Sigmoid colon (tissue), 4 donors: ENCODE data around the gene NIP7.

Experiments
- EP300 ChIP-seq, 4 donors: sonication (generic); formaldehyde crosslinking; IDR thresholded peaks; one replicate each; pipeline ENCODE4 v1.6.1; 2017; ENCODE audit warnings: antibody characterized with exemption in 4 of 4
- POLR2A ChIP-seq, 2 donors: fragments of 450-650 bp; IDR thresholded peaks; one replicate each; pipeline ENCODE4 v1.6.1; 2016; ENCODE audit warnings: antibody characterized with exemption in 2 of 2, mild to moderate bottlenecking in 2 of 2, moderate library complexity in 2 of 2
- POLR2AphosphoS5 ChIP-seq, 4 donors: sonication (generic); formaldehyde crosslinking; IDR thresholded peaks; one replicate each; pipeline ENCODE4 v1.6.1; 2017; ENCODE audit warnings: antibody characterized with exemption in 4 of 4
- TF ChIP-seq, protein P1 (sequence below), 4 experiments: fragments of 450-650 bp in 3 of 4; fragments of 200-600 bp in 1 of 4; IDR thresholded peaks; one replicate each; pipeline ENCODE4 v1.5.1; 2016 to 2019; ENCODE audit warnings: antibody characterized with exemption in 4 of 4, mild to moderate bottlenecking in 3 of 4, moderate library complexity in 2 of 4

DNA sequence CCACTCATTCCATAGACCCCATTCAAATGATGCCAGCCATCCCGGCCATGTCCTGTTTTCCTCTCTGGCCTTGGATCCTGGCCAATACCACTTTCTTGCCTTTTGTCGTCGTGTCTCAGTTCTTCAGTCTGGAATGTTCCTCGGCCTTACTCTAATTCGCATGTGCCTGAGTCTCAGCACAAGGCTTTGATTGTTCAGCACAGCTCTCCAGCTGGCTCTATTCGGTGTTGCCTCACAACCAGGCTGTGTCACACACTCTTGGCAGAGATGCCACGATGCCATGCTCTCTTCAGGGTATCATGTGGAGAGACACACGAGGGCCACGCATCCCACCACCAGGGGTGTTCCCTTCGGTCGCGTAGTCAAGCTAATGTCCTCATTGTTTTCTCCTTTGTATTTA is 30.3 kb upstream of the NIP7 start:
- TF ChIP-seq, protein P1, sequence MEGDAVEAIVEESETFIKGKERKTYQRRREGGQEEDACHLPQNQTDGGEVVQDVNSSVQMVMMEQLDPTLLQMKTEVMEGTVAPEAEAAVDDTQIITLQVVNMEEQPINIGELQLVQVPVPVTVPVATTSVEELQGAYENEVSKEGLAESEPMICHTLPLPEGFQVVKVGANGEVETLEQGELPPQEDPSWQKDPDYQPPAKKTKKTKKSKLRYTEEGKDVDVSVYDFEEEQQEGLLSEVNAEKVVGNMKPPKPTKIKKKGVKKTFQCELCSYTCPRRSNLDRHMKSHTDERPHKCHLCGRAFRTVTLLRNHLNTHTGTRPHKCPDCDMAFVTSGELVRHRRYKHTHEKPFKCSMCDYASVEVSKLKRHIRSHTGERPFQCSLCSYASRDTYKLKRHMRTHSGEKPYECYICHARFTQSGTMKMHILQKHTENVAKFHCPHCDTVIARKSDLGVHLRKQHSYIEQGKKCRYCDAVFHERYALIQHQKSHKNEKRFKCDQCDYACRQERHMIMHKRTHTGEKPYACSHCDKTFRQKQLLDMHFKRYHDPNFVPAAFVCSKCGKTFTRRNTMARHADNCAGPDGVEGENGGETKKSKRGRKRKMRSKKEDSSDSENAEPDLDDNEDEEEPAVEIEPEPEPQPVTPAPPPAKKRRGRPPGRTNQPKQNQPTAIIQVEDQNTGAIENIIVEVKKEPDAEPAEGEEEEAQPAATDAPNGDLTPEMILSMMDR (IDR thresholded peaks at IDR 0.05) = no peak
- TF ChIP-seq POLR2A (IDR thresholded peaks at IDR 0.05) (no peak), POLR2AphosphoS5 (IDR thresholded peaks at IDR 0.05) (peak in 2 of 4 donors; percentile 8), EP300 (IDR thresholded peaks at IDR 0.05) (no peak)
